Gastrocnemius medialis (tissue), 4 donors: Measurements from ENCODE around the gene RTEL1.

Source experiments
- CTCF ChIP-seq, 5 experiments: fragments of 450-650 bp in 3 of 5; fragments of 200-600 bp in 2 of 5; sonication (generic) in 2 of 5; IDR thresholded peaks in 4 of 5; conservative IDR thresholded peaks in 1 of 5; 1 replicate in 4 of 5; 2 replicates in 1 of 5; pipeline ENCODE4 v1.5.1; 2016 to 2019; ENCODE audit warnings: antibody characterized with exemption in 5 of 5, mild to moderate bottlenecking in 3 of 5, moderate library complexity in 3 of 5
- POLR2A ChIP-seq, 2 donors: fragments of 450-650 bp; IDR thresholded peaks; one replicate each; pipeline ENCODE4 v1.6.1; 2017; ENCODE audit warnings: antibody characterized with exemption in 2 of 2, mild to moderate bottlenecking in 2 of 2, moderate library complexity in 2 of 2

- TF ChIP-seq CTCF (IDR thresholded peaks at IDR 0.05 in 4 of 5, conservative IDR thresholded peaks at IDR 0.05 in 1 of 5): no peak
- no peak for TF ChIP-seq POLR2A (IDR thresholded peaks at IDR 0.05)
Measured at GRCh38 chr20:63659370-63659769, 1.3 kb downstream of the RTEL1 start.
